ENCODE measurements around the gene CBS.
"Not testable (repeated sequence)": the region's sequence is repeated elsewhere in the genome, so short reads cannot be mapped to it uniquely, and the experiment has no call there.

DNA sequence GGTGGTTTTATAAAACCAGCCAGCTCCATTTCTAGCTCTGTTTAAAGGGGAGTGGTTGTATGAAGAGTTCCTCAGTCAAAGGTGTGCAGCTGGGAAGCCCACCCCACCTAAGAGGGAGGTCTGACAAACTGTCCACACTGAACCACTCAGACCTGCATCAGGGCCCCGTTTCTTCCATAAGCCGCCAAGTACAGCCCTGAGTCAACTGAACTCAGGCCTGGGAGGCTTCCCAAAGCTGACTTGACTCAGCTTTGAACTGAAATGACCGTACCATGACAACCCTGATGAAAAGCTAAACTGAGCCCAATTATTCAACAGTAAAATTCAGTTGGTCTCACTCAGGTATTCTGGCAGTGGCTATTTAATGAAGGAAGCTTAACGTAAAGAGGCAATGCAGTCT is 26.6 kb upstream of the CBS start:
- TF ChIP-seq, protein P1, sequence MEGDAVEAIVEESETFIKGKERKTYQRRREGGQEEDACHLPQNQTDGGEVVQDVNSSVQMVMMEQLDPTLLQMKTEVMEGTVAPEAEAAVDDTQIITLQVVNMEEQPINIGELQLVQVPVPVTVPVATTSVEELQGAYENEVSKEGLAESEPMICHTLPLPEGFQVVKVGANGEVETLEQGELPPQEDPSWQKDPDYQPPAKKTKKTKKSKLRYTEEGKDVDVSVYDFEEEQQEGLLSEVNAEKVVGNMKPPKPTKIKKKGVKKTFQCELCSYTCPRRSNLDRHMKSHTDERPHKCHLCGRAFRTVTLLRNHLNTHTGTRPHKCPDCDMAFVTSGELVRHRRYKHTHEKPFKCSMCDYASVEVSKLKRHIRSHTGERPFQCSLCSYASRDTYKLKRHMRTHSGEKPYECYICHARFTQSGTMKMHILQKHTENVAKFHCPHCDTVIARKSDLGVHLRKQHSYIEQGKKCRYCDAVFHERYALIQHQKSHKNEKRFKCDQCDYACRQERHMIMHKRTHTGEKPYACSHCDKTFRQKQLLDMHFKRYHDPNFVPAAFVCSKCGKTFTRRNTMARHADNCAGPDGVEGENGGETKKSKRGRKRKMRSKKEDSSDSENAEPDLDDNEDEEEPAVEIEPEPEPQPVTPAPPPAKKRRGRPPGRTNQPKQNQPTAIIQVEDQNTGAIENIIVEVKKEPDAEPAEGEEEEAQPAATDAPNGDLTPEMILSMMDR (conservative IDR thresholded peaks at IDR 0.05; ENCODE audit: low read depth, low read length), result not testable (repeated sequence)
- not testable (repeated sequence) for TF ChIP-seq EZH2 (IDR thresholded peaks at IDR 0.05; ENCODE audit: borderline replicate concordance, low read depth, low read length, poor library complexity, severe bottlenecking)

Measured in A673 (cell line).